ENCODE results near the gene ZMIZ1.
A peak's percentile ranks its signal among the peaks of the same experiment; 100 is the strongest.
"Not testable (repeated sequence)": the region's sequence is repeated elsewhere in the genome, so short reads cannot be mapped to it uniquely, and the experiment has no call there.

ZMIZ1 gene

GRCh38 chr10:79321951-79322350 is 253.2 kb downstream of the ZMIZ1 start:
- no peak overlapping the region for H3K4me3 ChIP-seq
- peak overlapping the region in 18 of 21 experiments; percentile 9 to 93 (median 60) for H3K27ac ChIP-seq

- Histone ChIP-seq H3K4me3 (no peak overlapping the region), H3K27ac (peak overlapping the region in 19 of 21 experiments; percentile 4 to 93 (median 60))
Observed at GRCh38 chr10:79322616-79323543, 254.1 kb downstream of the ZMIZ1 start.

- H3K27ac ChIP-seq = peak overlapping the region in 12 of 21 experiments; percentile 0 to 93 (median 64)
- H3K4me3 ChIP-seq = no peak overlapping the region
Observed at GRCh38 chr10:79323602-79324001, 254.8 kb downstream of the ZMIZ1 start.

- H3K27ac ChIP-seq = peak overlapping the region in 10 of 21 experiments; percentile 0 to 93 (median 66)
- H3K4me3 ChIP-seq = no peak overlapping the region
Observed at GRCh38 chr10:79324032-79324695, 255.4 kb downstream of the ZMIZ1 start.

GRCh38 chr10:79326361-79327089 is 257.8 kb downstream of the ZMIZ1 start:
- H3K4me3 ChIP-seq = no peak overlapping the region
- H3K27ac ChIP-seq = no peak overlapping the region

GRCh38 chr10:79327090-79327457 is 258.3 kb downstream of the ZMIZ1 start:
- Histone ChIP-seq H3K4me3 (no peak overlapping the region), H3K27ac (peak overlapping the region in 1 of 21 experiments; percentile 4)

GRCh38 chr10:79328147-79328701 is 259.5 kb downstream of the ZMIZ1 start:
- no peak overlapping the region for H3K27ac ChIP-seq
- H3K4me3 ChIP-seq = no peak overlapping the region

- Histone ChIP-seq H3K27ac (peak overlapping the region in 2 of 21 experiments; percentile 3 to 18), H3K4me3 (no peak overlapping the region)
Observed at GRCh38 chr10:79328737-79329504, 260.2 kb downstream of the ZMIZ1 start.

GRCh38 chr10:79329529-79329928 is 260.8 kb downstream of the ZMIZ1 start:
- Histone ChIP-seq H3K4me3 (no peak overlapping the region), H3K27ac (peak overlapping the region in 1 of 21 experiments; percentile 42)

GRCh38 chr10:79331226-79331625 is 262.5 kb downstream of the ZMIZ1 start:
- peak overlapping the region in 15 of 21 experiments; percentile 2 to 79 (median 37) for H3K27ac ChIP-seq
- no peak overlapping the region for H3K4me3 ChIP-seq

GRCh38 chr10:79331709-79332108 is 262.9 kb downstream of the ZMIZ1 start:
- H3K27ac ChIP-seq = peak overlapping the region in 15 of 21 experiments; percentile 2 to 79 (median 37)
- no peak overlapping the region for H3K4me3 ChIP-seq

- H3K4me3 ChIP-seq = not testable (repeated sequence)
- peak overlapping the region in 1 of 21 experiments; percentile 39 for H3K27ac ChIP-seq
Observed at GRCh38 chr10:79332610-79333315, 264.0 kb downstream of the ZMIZ1 start.

- Histone ChIP-seq H3K27ac (peak overlapping the region in 1 of 21 experiments; percentile 39), H3K4me3 (no peak overlapping the region)
Observed at GRCh38 chr10:79333513-79333912, 264.7 kb downstream of the ZMIZ1 start.

GRCh38 chr10:79334573-79334972 is 265.8 kb downstream of the ZMIZ1 start:
- no peak overlapping the region for H3K4me3 ChIP-seq
- H3K27ac ChIP-seq = no peak overlapping the region

- H3K4me3 ChIP-seq = no peak overlapping the region
- no peak overlapping the region for H3K27ac ChIP-seq
Observed at GRCh38 chr10:79335094-79335469, 266.3 kb downstream of the ZMIZ1 start.

GRCh38 chr10:79335470-79336235 is 266.9 kb downstream of the ZMIZ1 start:
- H3K4me3 ChIP-seq = no peak overlapping the region
- H3K27ac ChIP-seq = no peak overlapping the region

- no peak overlapping the region for H3K4me3 ChIP-seq
- H3K27ac ChIP-seq = no peak overlapping the region
Observed at GRCh38 chr10:79336276-79336675, 267.5 kb downstream of the ZMIZ1 start.

GRCh38 chr10:79336739-79337138 is 268.0 kb downstream of the ZMIZ1 start:
- Histone ChIP-seq H3K4me3 (no peak overlapping the region), H3K27ac (no peak overlapping the region)
